ENCODE measurements around the gene TMEM253.

The TMEM253 gene

GRCh38 chr14:21100931-21101330 is at the start of gene TMEM253:
Gene TMEM253, plus strand, starts transcription at chr14:21101066. Its CDS starts 278 bp downstream, at chr14:21101344.
- no peak for DNase-seq

GRCh38 chr14:21053184-21054122 is 47.4 kb upstream of the TMEM253 start:
- no peak for DNase-seq

- DNase-seq, result no peak
These were observed 46.6 kb upstream of the TMEM253 start for GRCh38 chr14:21054123-21054767.

GRCh38 chr14:21054768-21055145 is 46.1 kb upstream of the TMEM253 start:
- DNase-seq, result no peak

- DNase-seq, result no peak
These were observed 45.3 kb upstream of the TMEM253 start for GRCh38 chr14:21055432-21056117.

GRCh38 chr14:21056520-21057163 is 44.2 kb upstream of the TMEM253 start:
- DNase-seq, result no peak

- DNase-seq, result no peak
These were observed 42.8 kb upstream of the TMEM253 start, which contains the start of gene RNASE8 for GRCh38 chr14:21057803-21058675. Gene RNASE8, plus strand, starts transcription at chr14:21057822. Its CDS starts 71 bp downstream, at chr14:21057893.

- no peak for DNase-seq
These were observed 42.0 kb upstream of the TMEM253 start for GRCh38 chr14:21058903-21059302.

GRCh38 chr14:21059842-21060613 is 40.8 kb upstream of the TMEM253 start:
- no peak for DNase-seq

GRCh38 chr14:21060614-21061346 is 40.1 kb upstream of the TMEM253 start:
- no peak for DNase-seq

GRCh38 chr14:21061347-21061668 is 39.6 kb upstream of the TMEM253 start:
- DNase-seq, result no peak

- DNase-seq, result no peak
These were observed 37.4 kb upstream of the TMEM253 start for GRCh38 chr14:21063479-21063878.

GRCh38 chr14:21066882-21067502 is 33.9 kb upstream of the TMEM253 start:
- no peak for DNase-seq

- DNase-seq, result peak; percentile 53
These were observed 32.1 kb upstream of the TMEM253 start for GRCh38 chr14:21068521-21069387.

GRCh38 chr14:21069388-21070082 is 31.3 kb upstream of the TMEM253 start:
- peak; percentile 25 for DNase-seq

GRCh38 chr14:21070083-21070609 is 30.7 kb upstream of the TMEM253 start, which contains the start of gene ARHGEF40:
Gene ARHGEF40, plus strand, starts transcription at chr14:21070304. Its CDS starts 93 bp downstream, at chr14:21070397.
- no peak for DNase-seq

- no peak for DNase-seq
These were observed 30.1 kb upstream of the TMEM253 start for GRCh38 chr14:21070610-21071224.
